Measurements from ENCODE around the gene BTF3. TPM values are rescaled to one million over a fixed set of nuclear protein-coding genes. Genes with fewer than 3 reads are reported as not detected.
"Not testable (repeated sequence)": the region's sequence is repeated elsewhere in the genome, so short reads cannot be mapped to it uniquely, and the experiment has no call there.

Gene BTF3
- total and polyA plus RNA-seq, 5 donors from 2014 or later, result 585 to 852 (median 786) TPM

GRCh38 chr5:73508521-73508920, 10.3 kb downstream of the BTF3 start:
- peak; percentile 73 to 81 for ATAC-seq (ENCODE audit: low read depth in 2 of 2)
- not testable (repeated sequence) for H3K4me3 ChIP-seq (ENCODE audit: low read depth, low read length); H3K27me3 ChIP-seq (ENCODE audit: control insufficient read depth, insufficient read depth, low read length); DNase-seq; H3K27ac ChIP-seq (ENCODE audit: insufficient read depth, low read length, poor library complexity, severe bottlenecking); H3K4me1 ChIP-seq (ENCODE audit: control insufficient read depth, insufficient read depth, low read length, poor library complexity, severe bottlenecking); H3K27me3 Mint-ChIP-seq; H3K9me3 Mint-ChIP-seq; H3K9me3 ChIP-seq (ENCODE audit: control insufficient read depth in 2 of 2, low read length in 2 of 2); H3K27ac Mint-ChIP-seq; H3K4me1 Mint-ChIP-seq
- H3K36me3 ChIP-seq (ENCODE audit: control insufficient read depth, insufficient read depth, low read length), result peaks cover 34% of the 10 kb centered on the region
- Mint-ChIP-seq H3K36me3 (peaks cover 24% of the 10 kb centered on the region), H3K4me3 (peak overlapping the region in 1 of 4 donors; percentile 86)

GRCh38 chr5:73513996-73514395, 15.8 kb downstream of the BTF3 start:
- H3K9me3 Mint-ChIP-seq, result no peaks in the 10 kb centered on the region
- Histone ChIP-seq H3K27ac (ENCODE audit: insufficient read depth, low read length, poor library complexity, severe bottlenecking) (no peak overlapping the region), H3K27me3 (ENCODE audit: control insufficient read depth, insufficient read depth, low read length) (no peaks in the 10 kb centered on the region), H3K4me1 (ENCODE audit: control insufficient read depth, insufficient read depth, low read length, poor library complexity, severe bottlenecking) (no peaks in the 10 kb centered on the region), H3K9me3 (ENCODE audit: control insufficient read depth in 2 of 2, low read length in 2 of 2) (no peaks in the 10 kb centered on the region), H3K36me3 (ENCODE audit: control insufficient read depth, insufficient read depth, low read length) (no peaks in the 10 kb centered on the region), H3K4me3 (ENCODE audit: low read depth, low read length) (no peak overlapping the region)
- DNase-seq, result no peak
- H3K4me3 Mint-ChIP-seq, result no peak overlapping the region
- H3K27me3 Mint-ChIP-seq, result no peaks in the 10 kb centered on the region
- no peaks in the 10 kb centered on the region for H3K4me1 Mint-ChIP-seq
- ATAC-seq (ENCODE audit: low read depth in 2 of 2), result no peak
- H3K27ac Mint-ChIP-seq, result no peak overlapping the region
- H3K36me3 Mint-ChIP-seq, result no peaks in the 10 kb centered on the region

DNA sequence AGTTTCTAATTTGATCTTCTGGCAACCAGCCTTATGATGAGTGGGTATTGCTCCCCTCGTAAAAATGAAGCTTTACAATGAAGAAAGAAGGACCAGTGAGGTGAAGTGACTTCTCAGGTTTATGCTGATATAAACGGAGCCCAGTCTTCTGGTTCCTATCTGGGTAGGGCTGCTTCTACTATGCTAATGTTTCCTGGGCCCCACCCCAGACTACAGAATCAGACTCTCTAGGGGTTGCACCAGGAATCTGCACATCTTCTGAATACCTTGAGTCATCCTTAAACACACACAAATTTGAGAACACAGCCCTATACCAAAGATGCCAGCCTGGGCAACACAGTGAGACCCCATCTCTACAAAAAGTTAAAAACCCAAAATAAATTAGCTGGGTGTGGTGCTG, 16.2 kb downstream of the BTF3 start:
- Mint-ChIP-seq H3K27ac (no peak overlapping the region), H3K27me3 (no peaks in the 10 kb centered on the region), H3K4me3 (no peak overlapping the region), H3K9me3 (no peaks in the 10 kb centered on the region), H3K36me3 (no peaks in the 10 kb centered on the region), H3K4me1 (peaks cover 0 to 3% (median under 1%) of the 10 kb centered on the region in 4 donors)
- Histone ChIP-seq H3K4me1 (ENCODE audit: control insufficient read depth, insufficient read depth, low read length, poor library complexity, severe bottlenecking) (no peaks in the 10 kb centered on the region), H3K36me3 (ENCODE audit: control insufficient read depth, insufficient read depth, low read length) (no peaks in the 10 kb centered on the region), H3K4me3 (ENCODE audit: low read depth, low read length) (no peak overlapping the region), H3K27me3 (ENCODE audit: control insufficient read depth, insufficient read depth, low read length) (no peaks in the 10 kb centered on the region), H3K9me3 (ENCODE audit: control insufficient read depth in 2 of 2, low read length in 2 of 2) (no peaks in the 10 kb centered on the region), H3K27ac (ENCODE audit: insufficient read depth, low read length, poor library complexity, severe bottlenecking) (no peak overlapping the region)
- ATAC-seq (ENCODE audit: low read depth in 2 of 2) (no peak), DNase-seq (no peak)

DNA sequence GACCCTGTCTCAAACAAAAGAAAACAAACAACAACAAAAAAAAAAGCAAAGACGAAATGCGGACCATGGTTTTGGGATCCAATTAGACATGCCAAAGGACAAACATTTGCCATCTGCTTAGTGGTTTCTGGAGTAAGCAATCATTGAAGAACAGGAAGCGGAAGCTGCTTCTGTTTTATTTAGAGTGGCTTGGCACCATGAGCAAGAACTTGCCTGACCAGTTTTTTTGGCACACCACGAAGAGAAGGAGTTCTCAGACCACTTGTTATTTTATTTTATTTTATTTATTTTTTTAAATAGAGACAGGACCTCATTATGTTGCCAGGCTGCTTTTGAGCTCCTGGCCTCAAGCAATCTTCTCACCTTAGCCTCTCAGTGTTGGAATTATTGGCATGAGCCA, 17.0 kb downstream of the BTF3 start:
- Histone ChIP-seq H3K27me3 (ENCODE audit: control insufficient read depth, insufficient read depth, low read length) (no peaks in the 10 kb centered on the region), H3K4me3 (ENCODE audit: low read depth, low read length) (no peak overlapping the region), H3K27ac (ENCODE audit: insufficient read depth, low read length, poor library complexity, severe bottlenecking) (no peak overlapping the region), H3K36me3 (ENCODE audit: control insufficient read depth, insufficient read depth, low read length) (no peaks in the 10 kb centered on the region), H3K9me3 (ENCODE audit: control insufficient read depth in 2 of 2, low read length in 2 of 2) (no peaks in the 10 kb centered on the region), H3K4me1 (ENCODE audit: control insufficient read depth, insufficient read depth, low read length, poor library complexity, severe bottlenecking) (no peaks in the 10 kb centered on the region)
- H3K27me3 Mint-ChIP-seq, result no peaks in the 10 kb centered on the region
- H3K4me1 Mint-ChIP-seq, result peaks cover 0 to 7% (median 2%) of the 10 kb centered on the region in 4 donors
- H3K9me3 Mint-ChIP-seq, result no peaks in the 10 kb centered on the region
- no peaks in the 10 kb centered on the region for H3K36me3 Mint-ChIP-seq
- H3K27ac Mint-ChIP-seq, result no peak overlapping the region
- H3K4me3 Mint-ChIP-seq, result no peak overlapping the region
- no peak for ATAC-seq (ENCODE audit: low read depth in 2 of 2)
- DNase-seq, result no peak

GRCh38 chr5:73519531-73520283, 21.5 kb downstream of the BTF3 start:
- peak; percentile 98 for ATAC-seq (ENCODE audit: low read depth in 2 of 2)
- Mint-ChIP-seq H3K27me3 (no peaks in the 10 kb centered on the region), H3K27ac (peak overlapping the region in 1 of 3 donors; percentile 44), H3K4me1 (peaks cover 0 to 7% (median 2%) of the 10 kb centered on the region in 4 donors), H3K4me3 (peak overlapping the region in 3 of 4 donors; percentile 17 to 28 (median 19)), H3K36me3 (no peaks in the 10 kb centered on the region), H3K9me3 (no peaks in the 10 kb centered on the region)
- Histone ChIP-seq H3K27ac (ENCODE audit: insufficient read depth, low read length, poor library complexity, severe bottlenecking) (no peak overlapping the region), H3K9me3 (ENCODE audit: control insufficient read depth in 2 of 2, low read length in 2 of 2) (no peaks in the 10 kb centered on the region), H3K36me3 (ENCODE audit: control insufficient read depth, insufficient read depth, low read length) (no peaks in the 10 kb centered on the region), H3K4me3 (ENCODE audit: low read depth, low read length) (no peak overlapping the region), H3K4me1 (ENCODE audit: control insufficient read depth, insufficient read depth, low read length, poor library complexity, severe bottlenecking) (no peaks in the 10 kb centered on the region), H3K27me3 (ENCODE audit: control insufficient read depth, insufficient read depth, low read length) (no peaks in the 10 kb centered on the region)
- DNase-seq, result peak; percentile 51 to 90 (median 74)

- H3K9me3 ChIP-seq (ENCODE audit: control insufficient read depth in 2 of 2, low read length in 2 of 2), result no peaks in the 10 kb centered on the region
- Mint-ChIP-seq H3K36me3 (no peaks in the 10 kb centered on the region), H3K4me3 (no peak overlapping the region), H3K27ac (no peak overlapping the region), H3K9me3 (no peaks in the 10 kb centered on the region), H3K27me3 (peaks cover under 1% of the 10 kb centered on the region), H3K4me1 (peaks cover 0 to 7% (median 2%) of the 10 kb centered on the region in 4 donors)
- H3K4me1 ChIP-seq (ENCODE audit: control insufficient read depth, insufficient read depth, low read length, poor library complexity, severe bottlenecking), result no peaks in the 10 kb centered on the region
- H3K36me3 ChIP-seq (ENCODE audit: control insufficient read depth, insufficient read depth, low read length), result no peaks in the 10 kb centered on the region
- no peak for ATAC-seq (ENCODE audit: low read depth in 2 of 2)
- H3K4me3 ChIP-seq (ENCODE audit: low read depth, low read length), result no peak overlapping the region
- DNase-seq, result no peak
- H3K27me3 ChIP-seq (ENCODE audit: control insufficient read depth, insufficient read depth, low read length), result no peaks in the 10 kb centered on the region
- no peak overlapping the region for H3K27ac ChIP-seq (ENCODE audit: insufficient read depth, low read length, poor library complexity, severe bottlenecking)
These were observed 24.7 kb downstream of the BTF3 start for GRCh38 chr5:73522989-73523388.

DNA sequence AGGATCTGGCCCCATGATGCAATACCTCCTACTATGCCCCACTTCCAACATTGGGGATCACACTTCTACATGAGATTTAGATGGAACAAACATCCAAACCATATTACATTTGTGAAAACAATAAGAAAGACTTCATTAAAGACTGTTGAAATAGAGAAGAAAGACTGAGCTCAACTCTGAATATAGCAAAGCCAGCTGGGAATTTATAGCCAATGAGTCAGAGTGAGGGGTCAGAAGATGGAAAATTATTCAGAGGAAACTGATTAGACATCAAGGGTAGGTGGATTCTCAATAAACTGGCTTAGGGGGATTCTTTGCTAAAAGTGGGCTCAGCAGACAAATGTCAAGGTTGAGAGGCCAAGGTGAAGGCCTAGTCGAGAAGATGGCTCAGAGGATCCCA, 25.6 kb downstream of the BTF3 start:
- DNase-seq (no peak), ATAC-seq (ENCODE audit: low read depth in 2 of 2) (no peak)
- H3K36me3 Mint-ChIP-seq, result no peaks in the 10 kb centered on the region
- no peak overlapping the region for H3K27ac ChIP-seq (ENCODE audit: insufficient read depth, low read length, poor library complexity, severe bottlenecking)
- H3K27me3 ChIP-seq (ENCODE audit: control insufficient read depth, insufficient read depth, low read length), result peaks cover 3% of the 10 kb centered on the region
- H3K36me3 ChIP-seq (ENCODE audit: control insufficient read depth, insufficient read depth, low read length), result no peaks in the 10 kb centered on the region
- no peak overlapping the region for H3K4me3 ChIP-seq (ENCODE audit: low read depth, low read length)
- peaks cover 0 to 7% (median 2%) of the 10 kb centered on the region in 4 donors for H3K4me1 Mint-ChIP-seq
- H3K27ac Mint-ChIP-seq, result no peak overlapping the region
- H3K4me1 ChIP-seq (ENCODE audit: control insufficient read depth, insufficient read depth, low read length, poor library complexity, severe bottlenecking), result no peaks in the 10 kb centered on the region
- H3K9me3 ChIP-seq (ENCODE audit: control insufficient read depth in 2 of 2, low read length in 2 of 2), result no peaks in the 10 kb centered on the region
- H3K4me3 Mint-ChIP-seq, result no peak overlapping the region
- H3K9me3 Mint-ChIP-seq, result no peaks in the 10 kb centered on the region
- peaks cover 5% of the 10 kb centered on the region for H3K27me3 Mint-ChIP-seq

- Mint-ChIP-seq H3K27me3 (peaks cover 15% of the 10 kb centered on the region), H3K27ac (no peak overlapping the region), H3K4me3 (no peak overlapping the region), H3K36me3 (no peaks in the 10 kb centered on the region), H3K4me1 (no peaks in the 10 kb centered on the region), H3K9me3 (no peaks in the 10 kb centered on the region)
- Histone ChIP-seq H3K4me3 (ENCODE audit: low read depth, low read length) (no peak overlapping the region), H3K27ac (ENCODE audit: insufficient read depth, low read length, poor library complexity, severe bottlenecking) (no peak overlapping the region), H3K4me1 (ENCODE audit: control insufficient read depth, insufficient read depth, low read length, poor library complexity, severe bottlenecking) (no peaks in the 10 kb centered on the region), H3K9me3 (ENCODE audit: control insufficient read depth in 2 of 2, low read length in 2 of 2) (no peaks in the 10 kb centered on the region), H3K27me3 (ENCODE audit: control insufficient read depth, insufficient read depth, low read length) (peaks cover 7% of the 10 kb centered on the region), H3K36me3 (ENCODE audit: control insufficient read depth, insufficient read depth, low read length) (no peaks in the 10 kb centered on the region)
- DNase-seq (no peak), ATAC-seq (ENCODE audit: low read depth in 2 of 2) (no peak)
These were observed 27.5 kb downstream of the BTF3 start for GRCh38 chr5:73525606-73526203.

All from CD4-positive, CD25-positive, alpha-beta regulatory T cell (primary cell).